NB4 (cell line): Measurements from ENCODE around the gene RPL18A.

Experiments
- MYC ChIP-seq: IDR thresholded peaks from 2 replicates; pipeline ENCODE4 v1.6.1; 2011; ENCODE audit warnings: low read depth, low read length
- TF ChIP-seq, protein P1 (sequence below): IDR thresholded peaks from one replicate; pipeline ENCODE4 v1.5.1; 2012; ENCODE audit warnings: low read depth, low read length

DNA sequence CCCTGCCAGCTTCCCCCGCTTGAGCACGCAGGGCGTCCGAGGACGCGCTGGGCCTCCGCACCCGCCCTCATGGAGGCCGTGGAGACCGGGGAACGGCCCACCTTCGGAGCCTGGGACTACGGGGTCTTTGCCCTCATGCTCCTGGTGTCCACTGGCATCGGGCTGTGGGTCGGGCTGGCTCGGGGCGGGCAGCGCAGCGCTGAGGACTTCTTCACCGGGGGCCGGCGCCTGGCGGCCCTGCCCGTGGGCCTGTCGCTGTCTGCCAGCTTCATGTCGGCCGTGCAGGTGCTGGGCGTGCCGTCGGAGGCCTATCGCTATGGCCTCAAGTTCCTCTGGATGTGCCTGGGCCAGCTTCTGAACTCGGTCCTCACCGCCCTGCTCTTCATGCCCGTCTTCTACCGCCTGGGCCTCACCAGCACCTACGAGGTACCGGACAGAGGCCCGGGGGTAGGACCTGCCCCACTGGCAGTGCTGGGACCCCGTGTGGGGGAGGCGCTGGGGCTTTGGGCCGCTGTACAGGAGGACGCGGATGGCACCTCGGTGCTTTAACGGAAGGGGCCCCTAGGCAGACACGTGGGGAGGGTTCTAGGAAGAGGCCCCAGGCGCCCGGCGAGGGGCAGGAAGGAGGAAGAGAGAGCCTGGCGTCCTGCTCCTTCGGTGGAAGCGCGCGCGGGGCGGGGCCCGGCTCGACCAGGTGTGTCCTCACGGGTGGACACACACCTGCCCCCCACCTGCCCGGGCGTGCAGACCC, 12.7 kb downstream of the RPL18A start:
- no peak for TF ChIP-seq MYC
- TF ChIP-seq, protein P1, sequence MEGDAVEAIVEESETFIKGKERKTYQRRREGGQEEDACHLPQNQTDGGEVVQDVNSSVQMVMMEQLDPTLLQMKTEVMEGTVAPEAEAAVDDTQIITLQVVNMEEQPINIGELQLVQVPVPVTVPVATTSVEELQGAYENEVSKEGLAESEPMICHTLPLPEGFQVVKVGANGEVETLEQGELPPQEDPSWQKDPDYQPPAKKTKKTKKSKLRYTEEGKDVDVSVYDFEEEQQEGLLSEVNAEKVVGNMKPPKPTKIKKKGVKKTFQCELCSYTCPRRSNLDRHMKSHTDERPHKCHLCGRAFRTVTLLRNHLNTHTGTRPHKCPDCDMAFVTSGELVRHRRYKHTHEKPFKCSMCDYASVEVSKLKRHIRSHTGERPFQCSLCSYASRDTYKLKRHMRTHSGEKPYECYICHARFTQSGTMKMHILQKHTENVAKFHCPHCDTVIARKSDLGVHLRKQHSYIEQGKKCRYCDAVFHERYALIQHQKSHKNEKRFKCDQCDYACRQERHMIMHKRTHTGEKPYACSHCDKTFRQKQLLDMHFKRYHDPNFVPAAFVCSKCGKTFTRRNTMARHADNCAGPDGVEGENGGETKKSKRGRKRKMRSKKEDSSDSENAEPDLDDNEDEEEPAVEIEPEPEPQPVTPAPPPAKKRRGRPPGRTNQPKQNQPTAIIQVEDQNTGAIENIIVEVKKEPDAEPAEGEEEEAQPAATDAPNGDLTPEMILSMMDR = no peak
